ENCODE measurements around the gene EFNA5. TPM values are rescaled to one million over a fixed set of nuclear protein-coding genes. Genes with fewer than 3 reads are reported as not detected.

EFNA5 gene
- total RNA-seq, 1 experiment from 2014 or later = 42.7 TPM

GRCh38 chr5:107483231-107484024 is 187.3 kb downstream of the EFNA5 start:
- ChIA-PET POLR2A (ENCODE audit: unreplicated experiment) (interaction anchor here (0.6 kb wide), 1 partner anchor 88 kb away, joined by 5 read pairs; no protein-coding TSS in a partner anchor), CTCF (no interaction called here)
- Histone ChIP-seq H3F3A (ENCODE audit: insufficient read depth, low read depth) (peaks cover 21% of the 10 kb centered on the region), H3K4me1 (replicated peaks; ENCODE audit: insufficient read depth) (peaks cover 38% of the 10 kb centered on the region), H3K27me3 (ENCODE audit: insufficient read depth, low read depth) (no peaks in the 10 kb centered on the region), H3K9me2 (ENCODE audit: insufficient read depth) (no peaks in the 10 kb centered on the region), H2AFZ (no peak overlapping the region), H3K4me3 (no peak overlapping the region), H3K79me2 (ENCODE audit: low read depth) (peaks cover 95% of the 10 kb centered on the region), H4K20me1 (ENCODE audit: insufficient read depth) (no peaks in the 10 kb centered on the region), H3K27ac (no peak overlapping the region), H3K4me2 (no peak overlapping the region), H3K36me3 (ENCODE audit: low read depth) (no peaks in the 10 kb centered on the region; the same call in 1 of the 2 replicates), H3K9me3 (ENCODE audit: insufficient read depth, low read depth) (no peaks in the 10 kb centered on the region; the same call in none of the 2 replicates)
- TF ChIP-seq, protein P1, sequence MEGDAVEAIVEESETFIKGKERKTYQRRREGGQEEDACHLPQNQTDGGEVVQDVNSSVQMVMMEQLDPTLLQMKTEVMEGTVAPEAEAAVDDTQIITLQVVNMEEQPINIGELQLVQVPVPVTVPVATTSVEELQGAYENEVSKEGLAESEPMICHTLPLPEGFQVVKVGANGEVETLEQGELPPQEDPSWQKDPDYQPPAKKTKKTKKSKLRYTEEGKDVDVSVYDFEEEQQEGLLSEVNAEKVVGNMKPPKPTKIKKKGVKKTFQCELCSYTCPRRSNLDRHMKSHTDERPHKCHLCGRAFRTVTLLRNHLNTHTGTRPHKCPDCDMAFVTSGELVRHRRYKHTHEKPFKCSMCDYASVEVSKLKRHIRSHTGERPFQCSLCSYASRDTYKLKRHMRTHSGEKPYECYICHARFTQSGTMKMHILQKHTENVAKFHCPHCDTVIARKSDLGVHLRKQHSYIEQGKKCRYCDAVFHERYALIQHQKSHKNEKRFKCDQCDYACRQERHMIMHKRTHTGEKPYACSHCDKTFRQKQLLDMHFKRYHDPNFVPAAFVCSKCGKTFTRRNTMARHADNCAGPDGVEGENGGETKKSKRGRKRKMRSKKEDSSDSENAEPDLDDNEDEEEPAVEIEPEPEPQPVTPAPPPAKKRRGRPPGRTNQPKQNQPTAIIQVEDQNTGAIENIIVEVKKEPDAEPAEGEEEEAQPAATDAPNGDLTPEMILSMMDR (conservative IDR thresholded peaks at IDR 0.05) = no peak
- TF ChIP-seq EZH2 (IDR thresholded peaks at IDR 0.05; ENCODE audit: low read depth) = no peak
- DNase-seq = no peak
- no TSS peak for BruUV-seq (replicated peaks)
- intact Hi-C loops (cut with micrococcal nuclease; ENCODE audit: unreplicated experiment) = no loop called here

DNA sequence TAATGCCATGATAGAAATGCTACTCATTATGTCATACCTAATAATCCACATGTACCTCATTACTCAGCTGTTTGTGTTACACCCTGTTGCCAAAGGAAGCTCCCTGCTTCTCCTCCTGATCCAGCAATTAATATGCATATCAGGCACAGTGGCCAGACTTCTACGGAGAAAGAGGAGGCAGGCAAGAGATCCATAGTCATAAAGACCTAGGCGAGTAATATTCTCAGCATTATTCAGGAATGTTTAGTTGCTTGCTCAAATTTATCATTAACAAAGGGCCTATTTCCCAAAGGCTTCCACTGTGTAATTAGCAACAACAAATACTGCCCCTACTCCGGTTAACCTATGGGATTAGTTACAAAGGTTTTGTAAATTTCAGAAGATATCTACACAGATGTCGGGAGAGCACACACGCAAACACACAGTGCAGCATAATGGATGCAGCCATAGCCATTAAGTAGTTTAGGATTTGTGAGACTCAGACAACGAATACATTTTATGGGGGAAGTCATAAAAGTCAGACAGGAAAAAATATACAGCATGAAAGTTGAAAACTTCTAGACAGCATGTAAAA is 192.6 kb downstream of the EFNA5 start:
- POLR2A ChIA-PET (ENCODE audit: unreplicated experiment) = interaction anchor here (0.7 to 0.9 kb wide), 2 partner anchors 14 to 25 kb away, joined by 3 to 4 read pairs; no protein-coding TSS in a partner anchor
- Histone ChIP-seq H3K4me1 (replicated peaks; ENCODE audit: insufficient read depth) (peaks cover 66% of the 10 kb centered on the region), H3K4me3 (peak overlapping the region; percentile 33; the same call in 1 of the 2 replicates), H3K4me2 (peak overlapping the region; percentile 71), H3K9me2 (ENCODE audit: insufficient read depth) (no peaks in the 10 kb centered on the region), H3K27ac (peak overlapping the region; percentile 90), H3K27me3 (ENCODE audit: insufficient read depth, low read depth) (no peaks in the 10 kb centered on the region), H2AFZ (no peak overlapping the region), H3F3A (ENCODE audit: insufficient read depth, low read depth) (peaks cover 52% of the 10 kb centered on the region), H3K79me2 (ENCODE audit: low read depth) (peaks cover 94% of the 10 kb centered on the region), H4K20me1 (ENCODE audit: insufficient read depth) (no peaks in the 10 kb centered on the region), H3K9me3 (ENCODE audit: insufficient read depth, low read depth) (no peaks in the 10 kb centered on the region; the same call in 1 of the 2 replicates), H3K36me3 (ENCODE audit: low read depth) (no peaks in the 10 kb centered on the region)
- TF ChIP-seq EZH2 (IDR thresholded peaks at IDR 0.05; ENCODE audit: low read depth) = no peak
- TF ChIP-seq, protein P1 (conservative IDR thresholded peaks at IDR 0.05) = no peak
- BruUV-seq (replicated peaks) = no TSS peak
- DNase-seq = no peak
- CTCF ChIA-PET = no interaction called here
- intact Hi-C loops (cut with micrococcal nuclease; ENCODE audit: unreplicated experiment) = no loop called here

DNA sequence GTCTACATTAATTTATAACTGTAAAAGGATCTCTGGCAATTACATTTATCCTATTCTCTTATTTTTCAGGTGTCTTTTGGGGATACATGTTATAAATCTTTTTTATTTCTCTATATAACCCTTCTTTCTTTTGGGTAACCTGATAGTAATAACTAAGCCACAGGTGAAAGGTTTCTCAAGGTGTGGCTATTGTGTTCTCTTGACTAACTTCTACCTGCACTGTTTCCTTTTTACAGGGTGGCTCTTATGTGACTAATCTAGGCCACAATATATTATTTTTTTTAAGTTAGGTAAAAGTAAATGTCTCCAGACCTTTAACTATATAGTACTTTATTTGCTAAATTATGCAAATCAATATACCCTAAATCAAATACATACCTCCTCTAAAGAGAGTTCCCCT is 193.2 kb downstream of the EFNA5 start:
- Histone ChIP-seq H3K9me2 (ENCODE audit: insufficient read depth) (no peaks in the 10 kb centered on the region), H3K36me3 (ENCODE audit: low read depth) (no peaks in the 10 kb centered on the region), H3F3A (ENCODE audit: insufficient read depth, low read depth) (peaks cover 58% of the 10 kb centered on the region), H3K4me1 (replicated peaks; ENCODE audit: insufficient read depth) (peaks cover 73% of the 10 kb centered on the region), H3K9me3 (ENCODE audit: insufficient read depth, low read depth) (no peaks in the 10 kb centered on the region; the same call in 1 of the 2 replicates), H3K4me2 (peak overlapping the region; percentile 71), H3K27ac (peak overlapping the region; percentile 90), H3K79me2 (ENCODE audit: low read depth) (peaks cover 97% of the 10 kb centered on the region), H2AFZ (no peak overlapping the region), H3K27me3 (ENCODE audit: insufficient read depth, low read depth) (no peaks in the 10 kb centered on the region), H3K4me3 (peak overlapping the region; percentile 33; the same call in 1 of the 2 replicates), H4K20me1 (ENCODE audit: insufficient read depth) (no peaks in the 10 kb centered on the region)
- TF ChIP-seq, protein P1 (conservative IDR thresholded peaks at IDR 0.05) = no peak
- TF ChIP-seq EZH2 (IDR thresholded peaks at IDR 0.05; ENCODE audit: low read depth) = no peak
- BruUV-seq (replicated peaks) = no TSS peak
- intact Hi-C loops (cut with micrococcal nuclease; ENCODE audit: unreplicated experiment) = loop anchor here (2.0 kb wide), 1 partner anchor 41 kb away; no protein-coding TSS in a partner anchor
- peak in 1 of 2 experiments; percentile 76 for DNase-seq
- POLR2A ChIA-PET (ENCODE audit: unreplicated experiment) = interaction anchor here (0.5 to 0.9 kb wide), 3 partner anchors 15 to 272 kb away, joined by 3 to 10 read pairs (median 4); no protein-coding TSS in a partner anchor
- CTCF ChIA-PET = no interaction called here

Measured in PC-9 (cell line).